ENCODE measurements around the gene LYPD6B.

- TF ChIP-seq RAD21 (IDR thresholded peaks at IDR 0.05; ENCODE audit: low read depth) = no peak
- TF ChIP-seq TAF1 (IDR thresholded peaks at IDR 0.05; ENCODE audit: low read depth) = no peak
- TF ChIP-seq CREB1 (IDR thresholded peaks at IDR 0.05; ENCODE audit: low read depth) = no peak
- TF ChIP-seq YY1 (IDR thresholded peaks at IDR 0.05; ENCODE audit: low read depth) = no peak
- TF ChIP-seq, protein P1, sequence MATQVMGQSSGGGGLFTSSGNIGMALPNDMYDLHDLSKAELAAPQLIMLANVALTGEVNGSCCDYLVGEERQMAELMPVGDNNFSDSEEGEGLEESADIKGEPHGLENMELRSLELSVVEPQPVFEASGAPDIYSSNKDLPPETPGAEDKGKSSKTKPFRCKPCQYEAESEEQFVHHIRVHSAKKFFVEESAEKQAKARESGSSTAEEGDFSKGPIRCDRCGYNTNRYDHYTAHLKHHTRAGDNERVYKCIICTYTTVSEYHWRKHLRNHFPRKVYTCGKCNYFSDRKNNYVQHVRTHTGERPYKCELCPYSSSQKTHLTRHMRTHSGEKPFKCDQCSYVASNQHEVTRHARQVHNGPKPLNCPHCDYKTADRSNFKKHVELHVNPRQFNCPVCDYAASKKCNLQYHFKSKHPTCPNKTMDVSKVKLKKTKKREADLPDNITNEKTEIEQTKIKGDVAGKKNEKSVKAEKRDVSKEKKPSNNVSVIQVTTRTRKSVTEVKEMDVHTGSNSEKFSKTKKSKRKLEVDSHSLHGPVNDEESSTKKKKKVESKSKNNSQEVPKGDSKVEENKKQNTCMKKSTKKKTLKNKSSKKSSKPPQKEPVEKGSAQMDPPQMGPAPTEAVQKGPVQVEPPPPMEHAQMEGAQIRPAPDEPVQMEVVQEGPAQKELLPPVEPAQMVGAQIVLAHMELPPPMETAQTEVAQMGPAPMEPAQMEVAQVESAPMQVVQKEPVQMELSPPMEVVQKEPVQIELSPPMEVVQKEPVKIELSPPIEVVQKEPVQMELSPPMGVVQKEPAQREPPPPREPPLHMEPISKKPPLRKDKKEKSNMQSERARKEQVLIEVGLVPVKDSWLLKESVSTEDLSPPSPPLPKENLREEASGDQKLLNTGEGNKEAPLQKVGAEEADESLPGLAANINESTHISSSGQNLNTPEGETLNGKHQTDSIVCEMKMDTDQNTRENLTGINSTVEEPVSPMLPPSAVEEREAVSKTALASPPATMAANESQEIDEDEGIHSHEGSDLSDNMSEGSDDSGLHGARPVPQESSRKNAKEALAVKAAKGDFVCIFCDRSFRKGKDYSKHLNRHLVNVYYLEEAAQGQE (IDR thresholded peaks at IDR 0.05; ENCODE audit: low read depth) = no peak
- TF ChIP-seq, protein P2, sequence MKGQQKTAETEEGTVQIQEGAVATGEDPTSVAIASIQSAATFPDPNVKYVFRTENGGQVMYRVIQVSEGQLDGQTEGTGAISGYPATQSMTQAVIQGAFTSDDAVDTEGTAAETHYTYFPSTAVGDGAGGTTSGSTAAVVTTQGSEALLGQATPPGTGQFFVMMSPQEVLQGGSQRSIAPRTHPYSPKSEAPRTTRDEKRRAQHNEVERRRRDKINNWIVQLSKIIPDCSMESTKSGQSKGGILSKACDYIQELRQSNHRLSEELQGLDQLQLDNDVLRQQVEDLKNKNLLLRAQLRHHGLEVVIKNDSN (IDR thresholded peaks at IDR 0.05) = no peak
- no peak for TF ChIP-seq TCF12 (IDR thresholded peaks at IDR 0.05; ENCODE audit: low read depth)
- TF ChIP-seq EGR1 (IDR thresholded peaks at IDR 0.05) = no peak
- TF ChIP-seq, protein P3, sequence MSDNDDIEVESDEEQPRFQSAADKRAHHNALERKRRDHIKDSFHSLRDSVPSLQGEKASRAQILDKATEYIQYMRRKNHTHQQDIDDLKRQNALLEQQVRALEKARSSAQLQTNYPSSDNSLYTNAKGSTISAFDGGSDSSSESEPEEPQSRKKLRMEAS (IDR thresholded peaks at IDR 0.05) = no peak
- TF ChIP-seq EP300 (IDR thresholded peaks at IDR 0.05; ENCODE audit: borderline replicate concordance) = no peak
- TF ChIP-seq NFIC (IDR thresholded peaks at IDR 0.05) = no peak
- TF ChIP-seq ZBTB7A (IDR thresholded peaks at IDR 0.05; ENCODE audit: low read depth) = no peak
- TF ChIP-seq TEAD4 (IDR thresholded peaks at IDR 0.05) = no peak
- TF ChIP-seq CEBPB (IDR thresholded peaks at IDR 0.05) = no peak
Observed at GRCh38 chr2:149180226-149180875, 141.9 kb downstream of the LYPD6B start.

All from Ishikawa (cell line).